Motor neuron (in vitro differentiated cells): ENCODE measurements around the gene GPX3. TPM values are rescaled to one million over a fixed set of nuclear protein-coding genes. Genes with fewer than 3 reads are reported as not detected.

Experiments
- ATAC-seq, 8 experiments: fragments of 200-7000 bp; cut with Tn5 transposase; replicated peaks in 6 of 8; 2 replicates each; pipeline ENCODE4 v1.8.0; 2021; ENCODE audit warnings: mild to moderate bottlenecking in 8 of 8, moderate library complexity in 8 of 8
- H3K27ac ChIP-seq, 2 donors: fragments of 250-450 bp; sonication (Bioruptor Pico); 2 replicates each; pipeline ENCODE4 v1.9.0; 2021; ENCODE audit warnings: antibody characterized with exemption in 2 of 2, mild to moderate bottlenecking in 2 of 2, moderate library complexity in 1 of 2
- H3K4me1 ChIP-seq, 2 donors: fragments of 250-450 bp; sonication (Bioruptor Pico); replicated peaks in 1 of 2; 2 replicates each; pipeline ENCODE4 v1.6.1; 2021; ENCODE audit warnings: antibody characterized with exemption in 2 of 2, mild to moderate bottlenecking in 2 of 2, moderate library complexity in 1 of 2
- H3K4me3 ChIP-seq, 5 donors: fragments of 250-450 bp; sonication (Bioruptor Pico); 2 replicates each; pipeline ENCODE4 v1.9.0; 2021; ENCODE audit warnings: antibody characterized with exemption in 5 of 5, mild to moderate bottlenecking in 5 of 5, moderate library complexity in 4 of 5
- WGBS, 10 experiments: fragments of 450-650 bp; shearing (Covaris generic); methylation state at CpG; one replicate each; pipeline ENCODE4 v1.0.0; 2022; 5-methylcytosine and 5-hydroxymethylcytosine counted together
- in situ Hi-C, 9 experiments: fragments of 400-800 bp; cut with MboI; loops; one replicate each; pipeline ENCODE4 v1.15.0; 2021; ENCODE audit warnings: low sequenced_read_pairs in 9 of 9, low pct_unique_long_range_greater_than_20kb in 2 of 9; ENCODE audit not compliant: unreplicated experiment in 9 of 9
- total RNA-seq, 8 experiments: library from RNA; unstranded; fragments of 300-600 nt; gene quantifications; 2 replicates each; pipeline versions ENCODE4 v1.2.3 to v1.2.4, GENCODE V29; 2022

The GPX3 gene
- total RNA-seq, 8 experiments from 2014 or later, result 3.1 to 11.2 (median 4.8) TPM

- in situ Hi-C loops, result no loop called here
- Histone ChIP-seq H3K4me1 (no peaks in the 10 kb centered on the region), H3K27ac (no peak overlapping the region), H3K4me3 (no peak overlapping the region)
- WGBS, 10 experiments, result 100% methylated on average over 1 of the region's 5 CpGs; no CpG with 5 or more reads in 7 of the 10 experiments
- no peak for ATAC-seq
Observed at GRCh38 chr5:151030056-151030336, 9.6 kb downstream of the GPX3 start.

- in situ Hi-C loops, result no loop called here
- no peak overlapping the region for H3K27ac ChIP-seq
- H3K4me3 ChIP-seq, result no peak overlapping the region
- ATAC-seq, result peak in 2 of 8 experiments; percentile 92 to 96
- 12 to 100% (median 97%) methylated on average over 1 to 4 of the region's 4 CpGs; no CpG with 5 or more reads in 4 of the 10 experiments for WGBS, 10 experiments
- H3K4me1 ChIP-seq, result no peaks in the 10 kb centered on the region
Observed at GRCh38 chr5:151030379-151030778, 10.0 kb downstream of the GPX3 start.

GRCh38 chr5:151031554-151031953 is 11.2 kb downstream of the GPX3 start:
- in situ Hi-C loops, result no loop called here
- Histone ChIP-seq H3K27ac (no peak overlapping the region), H3K4me3 (no peak overlapping the region), H3K4me1 (no peaks in the 10 kb centered on the region)
- no peak for ATAC-seq
- 80 to 100% (median 95%) methylated on average over 2 to 11 of the region's 11 CpGs; no CpG with 5 or more reads in 2 of the 10 experiments for WGBS, 10 experiments

- ATAC-seq, result no peak
- no peak overlapping the region for H3K4me3 ChIP-seq
- H3K27ac ChIP-seq, result no peak overlapping the region
- 60 to 83% methylated on average over 1 of the region's 14 CpGs; no CpG with 5 or more reads in 8 of the 10 experiments for WGBS, 10 experiments
- H3K4me1 ChIP-seq, result no peaks in the 10 kb centered on the region
- in situ Hi-C loops, result no loop called here
Observed at GRCh38 chr5:151033217-151033934, 13.0 kb downstream of the GPX3 start.

GRCh38 chr5:151034422-151035379 is 14.3 kb downstream of the GPX3 start:
- ATAC-seq, result no peak
- in situ Hi-C loops, result no loop called here
- H3K4me1 ChIP-seq, result no peaks in the 10 kb centered on the region
- H3K4me3 ChIP-seq, result no peak overlapping the region
- H3K27ac ChIP-seq, result no peak overlapping the region
- 80 to 100% (median 94%) methylated on average over 1 to 14 of the region's 19 CpGs for WGBS, 10 experiments

- no peak for ATAC-seq
- Histone ChIP-seq H3K27ac (no peak overlapping the region), H3K4me3 (no peak overlapping the region), H3K4me1 (no peaks in the 10 kb centered on the region)
- in situ Hi-C loops, result no loop called here
- WGBS, 10 experiments, result 81 to 100% (median 90%) methylated on average over 1 to 4 of the region's 6 CpGs; no CpG with 5 or more reads in 1 of the 10 experiments
Observed at GRCh38 chr5:151036556-151036955, 16.2 kb downstream of the GPX3 start.

- Histone ChIP-seq H3K4me1 (no peaks in the 10 kb centered on the region), H3K27ac (no peak overlapping the region), H3K4me3 (no peak overlapping the region)
- in situ Hi-C loops, result no loop called here
- 16 to 100% (median 77%) methylated on average over 3 to 10 of the region's 12 CpGs; no CpG with 5 or more reads in 1 of the 10 experiments for WGBS, 10 experiments
- ATAC-seq, result peak in 5 of 8 experiments; percentile 16 to 85 (median 46)
Observed at GRCh38 chr5:151037561-151038411, 17.4 kb downstream of the GPX3 start.

GRCh38 chr5:151038412-151038745 is 18.0 kb downstream of the GPX3 start:
- Histone ChIP-seq H3K27ac (no peak overlapping the region), H3K4me1 (no peaks in the 10 kb centered on the region), H3K4me3 (no peak overlapping the region)
- in situ Hi-C loops, result no loop called here
- ATAC-seq, result peak in 1 of 8 experiments; percentile 26
- 28 to 100% (median 90%) methylated on average over 1 to 6 of the region's 8 CpGs; no CpG with 5 or more reads in 4 of the 10 experiments for WGBS, 10 experiments

GRCh38 chr5:151038801-151039238 is 18.4 kb downstream of the GPX3 start:
- 70 to 100% (median 100%) methylated on average over 1 to 2 of the region's 7 CpGs; no CpG with 5 or more reads in 4 of the 10 experiments for WGBS, 10 experiments
- in situ Hi-C loops, result no loop called here
- no peak overlapping the region for H3K4me3 ChIP-seq
- H3K4me1 ChIP-seq, result no peaks in the 10 kb centered on the region
- no peak for ATAC-seq
- H3K27ac ChIP-seq, result no peak overlapping the region

GRCh38 chr5:151039665-151040064 is 19.3 kb downstream of the GPX3 start:
- ATAC-seq, result no peak
- no peak overlapping the region for H3K27ac ChIP-seq
- WGBS, 10 experiments, result 82 to 98% (median 92%) methylated on average over 2 to 8 of the region's 9 CpGs; no CpG with 5 or more reads in 3 of the 10 experiments
- in situ Hi-C loops, result no loop called here
- H3K4me3 ChIP-seq, result no peak overlapping the region
- H3K4me1 ChIP-seq, result no peaks in the 10 kb centered on the region

GRCh38 chr5:151040211-151040747 is 19.9 kb downstream of the GPX3 start:
- ATAC-seq, result peak in 3 of 8 experiments; percentile 20 to 77 (median 72)
- H3K4me1 ChIP-seq, result no peaks in the 10 kb centered on the region
- in situ Hi-C loops, result no loop called here
- H3K27ac ChIP-seq, result no peak overlapping the region
- WGBS, 10 experiments, result 71 to 83% (median 80%) methylated on average over 1 to 4 of the region's 8 CpGs; no CpG with 5 or more reads in 5 of the 10 experiments
- H3K4me3 ChIP-seq, result no peak overlapping the region

- in situ Hi-C loops, result no loop called here
- peak in 4 of 8 experiments; percentile 23 to 45 (median 25) for ATAC-seq
- 81 to 100% (median 91%) methylated on average over 1 to 8 of the region's 11 CpGs; no CpG with 5 or more reads in 2 of the 10 experiments for WGBS, 10 experiments
- Histone ChIP-seq H3K4me3 (no peak overlapping the region), H3K27ac (no peak overlapping the region), H3K4me1 (no peaks in the 10 kb centered on the region)
Observed at GRCh38 chr5:151041577-151042268, 21.3 kb downstream of the GPX3 start.
